ENCODE data around the gene PREX1. TPM values are rescaled to one million over a fixed set of nuclear protein-coding genes. Genes with fewer than 3 reads are reported as not detected.

Gene PREX1
- total and polyA plus RNA-seq, 2 of the 4 experiments (the other 2 are of a cell fraction), result 0.67 to 0.72 TPM

DNA sequence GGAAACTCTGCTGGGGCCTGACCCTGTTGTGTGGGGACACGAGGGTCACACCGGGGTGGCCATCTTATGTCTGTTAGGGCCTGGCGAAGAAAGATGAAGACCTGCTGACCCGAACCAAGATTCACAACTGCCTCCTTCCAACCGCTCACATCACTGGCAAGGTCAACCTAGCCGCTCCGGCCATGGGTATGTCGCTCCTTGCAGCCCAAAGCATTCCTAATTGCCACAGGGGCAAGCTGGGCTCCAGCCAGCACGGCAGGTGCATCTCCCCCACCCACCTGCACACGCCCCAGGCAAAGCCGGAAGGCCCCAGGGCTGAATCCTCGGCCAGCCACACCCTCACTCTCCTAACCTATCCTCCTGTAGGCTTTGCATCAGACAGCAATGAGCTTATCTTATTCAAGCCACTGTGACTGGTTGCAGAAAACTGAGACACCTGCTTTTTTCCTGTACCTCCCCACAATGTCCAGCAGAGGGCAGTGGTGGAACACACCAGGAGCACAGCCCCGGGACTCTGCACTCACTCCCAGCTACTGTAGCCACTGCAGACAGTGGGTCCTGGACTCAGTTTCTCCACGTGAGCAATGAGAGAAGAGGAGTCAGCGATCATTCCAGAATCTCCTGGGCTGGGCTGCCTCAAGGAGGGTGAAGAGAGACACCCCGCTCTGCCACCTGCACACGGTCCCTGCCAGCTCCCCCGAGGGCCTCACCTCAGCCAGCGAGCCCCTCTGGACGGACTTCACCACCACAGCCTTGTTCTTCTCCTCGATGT, 170.2 kb downstream of the PREX1 start:
- dilution Hi-C loops (cut with HindIII; ENCODE audit: low sequenced_read_pairs, unreplicated experiment), result no loop called here
- Histone ChIP-seq H2BK5ac (ENCODE audit: low read depth, low read length, poor library complexity, severe bottlenecking) (no peak overlapping the region), H3K27ac (ENCODE audit: insufficient read depth, low read length) (no peak overlapping the region), H3K36me3 (ENCODE audit: control insufficient read depth, insufficient read depth, low read length) (no peaks in the 10 kb centered on the region), H4K20me1 (ENCODE audit: insufficient read depth, low read length) (no peaks in the 10 kb centered on the region), H3K4me3 (ENCODE audit: insufficient read depth, low read depth, low read length) (no peak overlapping the region), H3K79me1 (ENCODE audit: low read depth in 1 of 2, low read length in 2 of 2) (no peaks in the 10 kb centered on the region), H2BK120ac (ENCODE audit: low read depth, low read length) (no peak overlapping the region), H2AK5ac (ENCODE audit: low read depth, low read length) (no peak overlapping the region), H3K4me2 (ENCODE audit: low read depth, low read length) (no peak overlapping the region), H2BK20ac (ENCODE audit: low read depth, low read length) (no peak overlapping the region), H3K9ac (ENCODE audit: low read depth, low read length) (no peak overlapping the region), H3K4ac (ENCODE audit: low read depth, low read length) (no peak overlapping the region), H3K9me1 (ENCODE audit: insufficient read depth, low read length) (no peaks in the 10 kb centered on the region), H4K8ac (ENCODE audit: low read depth in 2 of 2, low read length in 2 of 2) (no peak overlapping the region), H2AK9ac (replicated peaks; ENCODE audit: low read depth, low read length, poor library complexity) (peak overlapping the region; percentile 15), H3K9me3 (ENCODE audit: control insufficient read depth, insufficient read depth, low read length) (no peaks in the 10 kb centered on the region), H3K56ac (ENCODE audit: extremely low read depth, insufficient read depth, low read length) (no peak overlapping the region), H4K91ac (ENCODE audit: insufficient read depth, low read depth, low read length) (no peak overlapping the region), H3K27me3 (ENCODE audit: control insufficient read depth, insufficient read depth, low read length) (0 out of 2 replicates have a peak, but pooled peaks cover 2% of the 10 kb centered on the region), H3K14ac (replicated peaks; ENCODE audit: low read depth, low read length) (no peak overlapping the region), H4K5ac (ENCODE audit: low read depth, low read length) (no peak overlapping the region), H2BK15ac (ENCODE audit: low read depth, low read length) (no peak overlapping the region), H3K23ac (ENCODE audit: low read depth, low read length) (no peak overlapping the region), H3K4me1 (ENCODE audit: control insufficient read depth, insufficient read depth, low read length) (peaks cover 2% of the 10 kb centered on the region; the same call in 1 of the 2 replicates), H3K18ac (ENCODE audit: low read depth, low read length) (no peak overlapping the region), H2AFZ (replicated peaks; ENCODE audit: low read length, poor library complexity) (peak overlapping the region; percentile 46)
- in situ Hi-C loops (cut with MboI; ENCODE audit: low sequenced_read_pairs), result loop anchor here (5.0 kb wide), 1 partner anchor 250 kb away; no protein-coding TSS in a partner anchor
- no TSS peak for BruUV-seq (replicated peaks)
- peak; percentile 91 for ATAC-seq (ENCODE audit: low read depth)
- WGBS, 2 experiments (ENCODE audit: extremely low coverage in 2 of 2, insufficient read length in 1 of 2), result 78% methylated on average over 7 of the region's 21 CpGs; no CpG with 5 or more reads in 1 of the 2 experiments
- CTCF ChIA-PET, result interaction anchor here (0.7 to 1.7 kb wide), 12 partner anchors 11 to 273 kb away, joined by 3 to 23 read pairs (median 4); no protein-coding TSS in a partner anchor
- intact Hi-C loops (cut with micrococcal nuclease), result loop anchor here (1.0 to 10.0 kb wide), 2 partner anchors 167 to 248 kb away; partner anchors contain the start of gene PREX1
- DNase-seq, result peak; percentile 69
- POLR2A ChIA-PET (ENCODE audit: unreplicated experiment), result no interaction called here
- TF ChIP-seq CEBPB (IDR thresholded peaks at IDR 0.05; ENCODE audit: low read depth, low read length) (no peak), USF2 (IDR thresholded peaks at IDR 0.05; ENCODE audit: low read depth, low read length) (no peak), MAFK (IDR thresholded peaks at IDR 0.05; ENCODE audit: low read depth, low read length) (no peak), RCOR1 (IDR thresholded peaks at IDR 0.05; ENCODE audit: insufficient replicate concordance, low read length) (no peak), MAZ (IDR thresholded peaks at IDR 0.05; ENCODE audit: borderline replicate concordance, low read depth, low read length) (no peak), CHD1 (IDR thresholded peaks at IDR 0.05; ENCODE audit: low read depth, low read length) (no peak), BHLHE40 (IDR thresholded peaks at IDR 0.05; ENCODE audit: low read depth, low read length) (no peak), SMC3 (IDR thresholded peaks at IDR 0.05; ENCODE audit: low read depth, low read length) (peak; percentile 95), POLR2A (IDR thresholded peaks at IDR 0.05; ENCODE audit: low read depth, low read length) (peak; percentile 51; the same call in 1 of the 2 replicates), RFX5 (IDR thresholded peaks at IDR 0.05; ENCODE audit: low read depth, low read length) (no peak), MXI1 (IDR thresholded peaks at IDR 0.05; ENCODE audit: borderline replicate concordance, low read depth, low read length) (no peak), RAD21 (IDR thresholded peaks at IDR 0.05; ENCODE audit: low read length) (peak; percentile 99), FOS (IDR thresholded peaks at IDR 0.05; ENCODE audit: low read depth, low read length) (no peak), NFE2L2 (IDR thresholded peaks at IDR 0.05; ENCODE audit: low read depth, low read length) (no peak), ELK1 (IDR thresholded peaks at IDR 0.05; ENCODE audit: borderline replicate concordance, low read depth, low read length) (no peak)
